Astrocyte (in vitro differentiated cells and primary cell): ENCODE measurements around the gene PLEKHS1.

ENCODE experiments used
- EZH2 ChIP-seq: IDR thresholded peaks from 2 replicates; pipeline ENCODE4 v1.6.1; 2012; ENCODE audit warnings: mild to moderate bottlenecking, low read length, inconsistent platforms; ENCODE audit not compliant: insufficient read depth
- TF ChIP-seq, protein P1 (sequence below): IDR thresholded peaks from 2 replicates; pipeline ENCODE4 v1.5.1; 2011; ENCODE audit warnings: low read depth, mild to moderate bottlenecking, inconsistent platforms, low read length, moderate library complexity; ENCODE audit not compliant: insufficient read depth

DNA sequence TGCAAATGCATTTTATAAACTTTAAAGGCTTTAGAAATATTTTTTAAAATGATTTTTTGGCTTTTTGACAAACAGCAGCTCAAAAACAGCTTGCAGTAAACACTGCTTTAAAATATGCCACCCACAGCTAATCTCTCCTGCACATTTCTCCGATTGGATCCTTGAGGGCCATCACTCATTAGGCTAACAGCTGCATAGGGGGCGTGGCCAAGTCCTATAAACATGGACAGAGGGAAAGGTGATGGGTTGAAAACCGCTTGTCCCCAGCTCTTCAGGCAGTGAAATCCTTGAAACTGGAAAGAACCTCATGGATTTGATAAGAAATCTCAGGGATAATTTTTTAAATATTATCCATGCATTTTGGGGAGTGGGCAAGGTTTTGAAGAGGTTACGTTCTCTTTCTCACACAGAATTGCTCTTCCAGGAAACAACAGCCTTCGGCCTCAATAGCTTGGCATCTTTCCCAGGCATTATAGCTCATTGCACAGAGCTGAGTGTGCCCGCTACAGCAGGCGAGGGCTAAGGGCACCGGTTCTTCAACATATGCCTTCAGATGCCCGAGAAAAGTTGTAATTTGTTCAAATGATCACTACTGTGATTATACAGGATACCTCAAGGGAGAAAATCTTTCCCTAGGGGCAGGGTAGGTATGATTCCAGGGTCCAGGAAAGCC, 1.7 kb downstream of the PLEKHS1 start:
- TF ChIP-seq, protein P1, sequence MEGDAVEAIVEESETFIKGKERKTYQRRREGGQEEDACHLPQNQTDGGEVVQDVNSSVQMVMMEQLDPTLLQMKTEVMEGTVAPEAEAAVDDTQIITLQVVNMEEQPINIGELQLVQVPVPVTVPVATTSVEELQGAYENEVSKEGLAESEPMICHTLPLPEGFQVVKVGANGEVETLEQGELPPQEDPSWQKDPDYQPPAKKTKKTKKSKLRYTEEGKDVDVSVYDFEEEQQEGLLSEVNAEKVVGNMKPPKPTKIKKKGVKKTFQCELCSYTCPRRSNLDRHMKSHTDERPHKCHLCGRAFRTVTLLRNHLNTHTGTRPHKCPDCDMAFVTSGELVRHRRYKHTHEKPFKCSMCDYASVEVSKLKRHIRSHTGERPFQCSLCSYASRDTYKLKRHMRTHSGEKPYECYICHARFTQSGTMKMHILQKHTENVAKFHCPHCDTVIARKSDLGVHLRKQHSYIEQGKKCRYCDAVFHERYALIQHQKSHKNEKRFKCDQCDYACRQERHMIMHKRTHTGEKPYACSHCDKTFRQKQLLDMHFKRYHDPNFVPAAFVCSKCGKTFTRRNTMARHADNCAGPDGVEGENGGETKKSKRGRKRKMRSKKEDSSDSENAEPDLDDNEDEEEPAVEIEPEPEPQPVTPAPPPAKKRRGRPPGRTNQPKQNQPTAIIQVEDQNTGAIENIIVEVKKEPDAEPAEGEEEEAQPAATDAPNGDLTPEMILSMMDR: no peak
- TF ChIP-seq EZH2: no peak
